ENCODE results near the gene ZNF44. TPM values are rescaled to one million over a fixed set of nuclear protein-coding genes. Genes with fewer than 3 reads are reported as not detected.

The ZNF44 gene
- total and polyA plus RNA-seq, 2 of the 13 experiments (the other 11 are each of a cell fraction or from before 2014, with no cell fraction given), result 6.9 to 15.7 TPM

GRCh38 chr19:12333162-12334159, 38.8 kb upstream of the ZNF44 start, which contains the start of gene ZNF563 (continued):
- TF ChIP-seq SMARCE1 (IDR thresholded peaks at IDR 0.05; ENCODE audit: borderline replicate concordance) (no peak), SKI (IDR thresholded peaks at IDR 0.05; ENCODE audit: partially characterized antibody) (peak; percentile 81), ZFP36L2 (CRISPR knock-in tag; IDR thresholded peaks at IDR 0.05) (no peak), STAT6 (CRISPR knock-in tag; IDR thresholded peaks at IDR 0.05; ENCODE audit: borderline replicate concordance) (no peak), AFF4 (CRISPR knock-in tag; IDR thresholded peaks at IDR 0.05) (0 out of 2 replicates have a peak, but pooled peaks have one; percentile 76), SNRNP70 (IDR thresholded peaks at IDR 0.05; ENCODE audit: low read depth, low read length) (no peak), CEBPZ (IDR thresholded peaks at IDR 0.05; ENCODE audit: low read length) (no peak), CBX5 (CRISPR knock-in tag; IDR thresholded peaks at IDR 0.05; ENCODE audit: borderline replicate concordance) (peak; percentile 48), ZNF280B (CRISPR knock-in tag; IDR thresholded peaks at IDR 0.05; ENCODE audit: borderline replicate concordance) (no peak; the same call in 1 of the 2 replicates), ZFAT (CRISPR knock-in tag; conservative IDR thresholded peaks at IDR 0.05) (no peak), SMC3 (IDR thresholded peaks at IDR 0.05; ENCODE audit: low read length) (no peak), SIX1 (CRISPR knock-in tag; IDR thresholded peaks at IDR 0.05; ENCODE audit: borderline replicate concordance) (no peak), KLF16 (CRISPR knock-in tag; IDR thresholded peaks at IDR 0.05) (peak in 1 of 2 experiments; percentile 69; a peak in 1 of 4 replicates), NAIF1 (CRISPR knock-in tag; IDR thresholded peaks at IDR 0.05; ENCODE audit: borderline replicate concordance) (no peak)

Data from HepG2 (cell line).